Retina (tissue), 1 donor: ENCODE data around the gene CAMK1D.
"Not testable (repeated sequence)": the region's sequence is repeated elsewhere in the genome, so short reads cannot be mapped to it uniquely, and the experiment has no call there.

Experiments used
- DNase-seq: peaks from one replicate; pipeline ENCODE4 v3.0.0-alpha.2; 2016

CAMK1D gene

GRCh38 chr10:12707461-12708185, 358.3 kb downstream of the CAMK1D start:
- DNase-seq, result peak; percentile 46

- no peak for DNase-seq
These were observed 359.7 kb downstream of the CAMK1D start for GRCh38 chr10:12709000-12709401.

DNA sequence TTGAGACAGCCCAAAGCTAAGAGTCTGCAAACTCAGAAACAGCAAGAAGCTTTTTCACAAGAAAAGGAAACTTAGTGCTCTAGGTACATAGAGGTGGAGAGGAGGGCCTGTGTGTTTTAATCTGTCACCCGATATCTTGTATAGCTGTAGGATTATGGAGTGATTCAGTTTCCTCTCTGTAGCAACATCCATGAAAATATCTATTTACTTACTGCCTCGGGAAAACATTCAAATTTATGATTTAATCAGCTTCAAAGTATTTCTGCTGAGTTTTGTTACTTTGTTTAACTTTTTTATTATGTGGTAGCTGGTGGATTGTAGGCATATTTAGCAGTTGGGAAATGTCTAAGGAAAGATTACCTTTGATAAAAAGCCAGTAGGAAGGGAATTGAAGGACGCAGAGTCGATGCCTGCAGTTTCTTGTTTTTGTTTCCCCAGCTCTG, 360.2 kb downstream of the CAMK1D start:
- DNase-seq, result no peak

DNA sequence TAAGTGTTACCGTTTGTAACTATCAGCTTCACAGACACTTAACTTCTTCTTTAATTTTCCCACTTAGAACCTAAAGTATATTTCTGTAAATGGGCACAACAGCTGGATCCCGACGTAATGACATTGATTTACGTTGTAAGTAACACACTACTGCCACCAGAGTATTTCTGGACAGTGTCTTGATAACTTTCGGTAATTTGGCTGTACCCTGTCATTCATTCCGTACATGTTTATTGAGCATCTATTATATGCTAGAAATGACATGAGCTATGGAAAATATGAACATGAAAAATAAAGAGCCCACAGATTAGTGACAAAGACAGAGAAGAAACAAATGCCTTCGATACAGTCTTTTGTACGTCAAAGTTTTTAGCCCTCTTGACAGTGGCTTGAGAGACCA, 360.8 kb downstream of the CAMK1D start:
- no peak for DNase-seq

DNA sequence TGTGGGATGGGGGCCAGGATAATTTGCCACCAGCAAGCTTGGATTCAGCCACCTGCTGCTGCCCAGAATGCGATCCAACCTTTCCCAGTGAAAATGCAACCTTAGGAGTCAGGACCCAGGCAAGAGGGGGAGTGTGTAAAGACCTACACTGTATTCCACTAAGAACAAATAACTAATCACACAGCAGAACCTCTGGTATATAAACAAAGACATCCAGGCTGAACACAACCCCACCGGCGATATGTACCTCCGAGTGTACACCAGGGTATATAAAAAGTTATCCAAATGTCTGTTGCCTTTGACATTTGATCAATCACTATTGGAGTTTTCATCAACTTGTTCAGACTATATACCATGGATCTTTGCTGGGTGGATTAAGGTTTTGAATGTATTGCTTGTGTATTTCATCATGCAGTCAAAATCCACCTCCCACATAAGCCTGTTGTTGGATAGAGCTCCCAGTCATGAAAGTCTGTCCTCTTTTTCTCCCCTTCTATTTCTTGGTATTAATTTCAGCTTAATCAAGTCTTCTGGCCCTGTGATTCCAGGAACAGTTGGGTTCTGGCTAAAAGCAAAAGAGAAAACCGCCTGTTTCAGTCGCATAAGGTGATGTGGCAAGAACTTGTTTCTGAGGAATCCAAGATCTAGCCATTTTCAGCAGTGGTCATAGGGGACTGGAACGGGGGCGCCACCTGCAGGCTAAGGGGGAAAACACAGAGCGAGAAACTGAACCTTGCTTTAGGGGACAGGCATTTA, 361.4 kb downstream of the CAMK1D start:
- peak; percentile 82 for DNase-seq

DNA sequence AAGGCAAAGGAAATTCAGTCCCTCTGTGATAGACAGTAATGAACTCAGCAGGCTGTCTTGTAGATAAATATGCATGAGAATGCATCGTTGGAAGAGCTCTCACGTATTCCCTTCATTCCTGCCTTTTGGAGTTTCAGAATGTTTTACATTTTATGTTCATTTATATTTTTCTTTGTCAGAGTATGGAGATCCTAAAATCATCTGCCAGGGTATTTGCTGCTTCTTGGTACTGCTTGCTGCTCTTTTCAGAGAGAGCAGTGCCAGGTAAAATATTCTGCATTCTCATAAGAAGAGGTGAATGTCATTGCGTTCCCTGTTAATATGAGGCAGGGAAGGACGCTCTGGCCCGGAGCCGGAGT, 362.0 kb downstream of the CAMK1D start:
- DNase-seq, result no peak

- DNase-seq, result no peak
These were observed 363.1 kb downstream of the CAMK1D start for GRCh38 chr10:12712293-12712983.

DNA sequence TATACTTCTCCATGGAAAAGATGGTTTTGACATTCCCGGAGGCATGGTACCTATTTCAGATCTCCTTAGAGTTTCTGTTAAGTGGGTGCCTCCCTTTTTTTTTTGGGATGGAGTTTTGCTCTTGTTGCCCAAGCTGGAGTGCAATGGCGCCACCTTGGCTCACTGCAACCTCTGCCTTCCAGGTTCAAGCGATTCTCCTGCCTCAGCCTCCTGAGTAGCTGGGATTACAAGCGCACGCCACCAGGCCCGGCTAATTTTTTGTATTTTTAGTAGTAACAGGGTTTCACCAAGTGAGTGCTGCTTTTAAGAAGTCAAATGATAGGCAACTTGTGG, 363.6 kb downstream of the CAMK1D start:
- DNase-seq, result not testable (repeated sequence)

GRCh38 chr10:12716042-12716441, 366.7 kb downstream of the CAMK1D start:
- DNase-seq, result no peak

GRCh38 chr10:12717981-12718707, 368.8 kb downstream of the CAMK1D start:
- no peak for DNase-seq

GRCh38 chr10:12719365-12719764, 370.0 kb downstream of the CAMK1D start:
- no peak for DNase-seq

- no peak for DNase-seq
These were observed 371.1 kb downstream of the CAMK1D start for GRCh38 chr10:12720217-12720981.

GRCh38 chr10:12721334-12721733, 372.0 kb downstream of the CAMK1D start:
- DNase-seq, result no peak

- DNase-seq, result no peak
These were observed 373.9 kb downstream of the CAMK1D start for GRCh38 chr10:12723220-12723619.

GRCh38 chr10:12724807-12725579, 375.6 kb downstream of the CAMK1D start:
- DNase-seq, result no peak

DNA sequence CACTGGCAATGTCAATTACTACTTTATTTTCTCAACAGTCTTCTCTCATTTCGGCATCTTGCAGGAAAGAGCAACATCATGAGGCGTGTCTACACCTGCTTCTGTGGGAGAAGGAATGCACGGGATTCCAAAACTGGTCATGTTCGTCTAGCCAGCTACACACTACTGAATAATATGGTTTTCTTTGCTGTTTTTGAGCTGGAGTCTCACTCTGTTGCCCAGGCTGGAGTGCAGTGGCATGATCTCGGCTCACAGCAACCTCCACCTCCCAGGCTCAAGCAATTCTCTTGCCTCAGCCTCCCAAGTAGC, 376.2 kb downstream of the CAMK1D start:
- DNase-seq, result not testable (repeated sequence)

DNA sequence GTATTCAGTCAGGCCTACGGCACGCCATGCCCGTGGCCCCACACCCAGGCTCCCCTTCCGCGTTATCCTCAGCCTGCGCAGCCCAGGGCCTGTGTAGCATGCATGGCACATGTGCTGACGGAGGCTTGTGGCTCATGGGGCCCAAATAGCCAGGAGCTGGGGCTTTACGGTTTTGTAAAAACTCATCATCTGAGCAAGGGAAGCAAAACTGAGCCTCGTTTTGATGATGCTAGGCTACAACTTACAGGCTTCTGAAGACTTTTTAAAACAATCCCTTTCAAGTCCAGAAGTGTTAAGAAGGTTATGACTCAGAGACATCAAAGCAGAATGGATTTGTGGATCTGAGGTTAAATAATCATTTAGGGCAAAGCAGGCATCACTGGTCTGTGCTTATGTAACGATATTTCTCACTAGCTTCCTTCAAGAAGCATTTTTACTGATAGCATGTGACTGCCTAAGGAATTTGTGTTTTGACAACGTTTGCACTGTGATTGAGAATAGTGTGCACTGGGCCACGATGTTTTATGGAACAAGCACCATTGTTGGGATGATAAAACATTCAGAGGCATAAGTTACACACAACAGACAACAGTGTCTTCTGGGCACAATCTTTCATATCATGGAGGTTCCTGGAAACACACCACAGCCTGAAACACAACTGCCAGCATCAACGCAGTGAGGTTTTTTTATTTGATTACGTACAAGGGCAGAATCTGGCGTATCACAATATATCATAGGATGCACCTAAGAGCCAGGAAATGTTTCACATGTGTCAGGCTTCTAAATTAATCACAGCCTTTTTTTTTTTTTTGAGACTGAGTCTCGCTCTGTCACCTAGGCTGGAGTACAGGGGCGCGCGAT, 377.9 kb downstream of the CAMK1D start:
- DNase-seq, result no peak

- no peak for DNase-seq
These were observed 378.5 kb downstream of the CAMK1D start for GRCh38 chr10:12727832-12728215.

DNA sequence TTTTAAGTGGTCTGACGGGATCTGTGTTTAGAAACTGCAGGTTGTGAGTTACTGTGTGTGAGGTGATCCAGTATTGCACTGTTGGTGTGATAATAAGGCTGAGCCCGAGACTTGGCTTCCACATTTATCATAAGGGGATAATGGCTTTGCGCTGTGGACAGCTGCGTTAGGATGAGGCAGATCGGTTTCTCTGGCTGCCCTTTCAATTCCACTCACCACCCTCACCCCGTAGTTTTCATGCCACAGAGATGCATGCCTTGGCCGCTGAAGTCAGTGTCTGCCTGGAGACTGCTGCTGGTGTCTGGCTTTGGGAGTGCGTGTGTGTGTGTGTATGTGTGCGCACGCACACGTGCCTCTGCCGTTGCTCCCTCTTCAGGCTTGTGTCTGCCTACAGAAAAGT, 379.1 kb downstream of the CAMK1D start:
- DNase-seq, result no peak

DNA sequence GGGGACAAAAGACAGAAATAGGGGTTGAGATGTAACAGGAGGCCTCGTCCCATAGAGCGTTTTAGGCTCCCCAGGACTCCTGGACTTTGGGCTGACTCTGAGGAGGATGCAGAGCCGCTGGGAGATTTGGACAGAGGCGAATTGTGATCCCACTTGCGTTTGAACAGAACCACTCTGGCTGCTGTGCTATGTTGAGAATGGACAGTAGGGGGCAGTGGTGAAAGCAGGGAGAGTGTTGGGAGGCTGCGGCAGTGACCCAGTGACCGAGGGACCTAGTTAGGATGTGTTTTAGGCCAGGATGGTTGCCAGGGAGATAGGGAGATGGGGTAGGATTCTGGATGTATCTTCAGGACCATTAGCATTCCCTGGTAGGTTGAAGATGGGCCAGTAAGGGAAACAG, 380.5 kb downstream of the CAMK1D start:
- DNase-seq, result no peak
